HG03108 (cell line): ENCODE results near the gene TNFRSF12A.
A peak's percentile ranks its signal among the peaks of the same experiment; 100 is the strongest.

ENCODE experiments used
- ATAC-seq: cut with Tn5 transposase; IDR thresholded peaks from one replicate; pipeline ENCODE4 v1.9.1; 2021; ENCODE audit warnings: moderate library complexity; ENCODE audit not compliant: unreplicated experiment

Gene TNFRSF12A

GRCh38 chr16:3010510-3010909, 9.7 kb upstream of the TNFRSF12A start:
- ATAC-seq: no peak

DNA sequence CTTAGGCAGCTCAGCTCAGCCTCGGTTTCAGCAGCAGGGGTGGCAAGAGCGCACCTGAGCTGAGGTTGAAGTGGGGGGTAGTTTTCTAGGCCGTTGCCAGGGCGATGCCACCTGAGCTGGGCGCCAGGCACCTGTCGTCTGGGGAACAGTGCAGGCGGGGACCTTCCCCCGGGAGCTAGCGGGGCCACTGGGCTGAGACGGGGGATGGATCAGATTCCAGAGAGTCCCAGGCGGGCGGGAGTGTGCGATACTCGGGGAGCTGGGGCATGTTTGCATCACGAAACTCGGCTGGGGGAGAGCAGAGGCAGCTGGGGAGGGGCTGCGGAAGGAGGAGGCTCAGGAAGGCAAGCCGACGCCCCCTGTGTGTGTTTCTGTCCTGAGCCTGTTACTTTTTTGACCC, 7.9 kb upstream of the TNFRSF12A start:
- ATAC-seq: no peak

- no peak for ATAC-seq
Measured at GRCh38 chr16:3012828-3013420, 7.2 kb upstream of the TNFRSF12A start, which contains the start of gene CLDN9. Gene CLDN9 (plus strand): TSS chr16:3012923. CDS start chr16:3013363, 440 bp downstream.

DNA sequence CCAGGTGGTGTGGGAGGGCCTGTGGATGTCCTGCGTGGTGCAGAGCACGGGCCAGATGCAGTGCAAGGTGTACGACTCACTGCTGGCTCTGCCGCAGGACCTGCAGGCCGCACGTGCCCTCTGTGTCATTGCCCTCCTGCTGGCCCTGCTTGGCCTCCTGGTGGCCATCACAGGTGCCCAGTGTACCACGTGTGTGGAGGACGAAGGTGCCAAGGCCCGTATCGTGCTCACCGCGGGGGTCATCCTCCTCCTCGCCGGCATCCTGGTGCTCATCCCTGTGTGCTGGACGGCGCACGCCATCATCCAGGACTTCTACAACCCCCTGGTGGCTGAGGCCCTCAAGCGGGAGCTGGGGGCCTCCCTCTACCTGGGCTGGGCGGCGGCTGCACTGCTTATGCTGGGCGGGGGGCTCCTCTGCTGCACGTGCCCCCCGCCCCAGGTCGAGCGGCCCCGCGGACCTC, 6.6 kb upstream of the TNFRSF12A start:
- no peak for ATAC-seq

DNA sequence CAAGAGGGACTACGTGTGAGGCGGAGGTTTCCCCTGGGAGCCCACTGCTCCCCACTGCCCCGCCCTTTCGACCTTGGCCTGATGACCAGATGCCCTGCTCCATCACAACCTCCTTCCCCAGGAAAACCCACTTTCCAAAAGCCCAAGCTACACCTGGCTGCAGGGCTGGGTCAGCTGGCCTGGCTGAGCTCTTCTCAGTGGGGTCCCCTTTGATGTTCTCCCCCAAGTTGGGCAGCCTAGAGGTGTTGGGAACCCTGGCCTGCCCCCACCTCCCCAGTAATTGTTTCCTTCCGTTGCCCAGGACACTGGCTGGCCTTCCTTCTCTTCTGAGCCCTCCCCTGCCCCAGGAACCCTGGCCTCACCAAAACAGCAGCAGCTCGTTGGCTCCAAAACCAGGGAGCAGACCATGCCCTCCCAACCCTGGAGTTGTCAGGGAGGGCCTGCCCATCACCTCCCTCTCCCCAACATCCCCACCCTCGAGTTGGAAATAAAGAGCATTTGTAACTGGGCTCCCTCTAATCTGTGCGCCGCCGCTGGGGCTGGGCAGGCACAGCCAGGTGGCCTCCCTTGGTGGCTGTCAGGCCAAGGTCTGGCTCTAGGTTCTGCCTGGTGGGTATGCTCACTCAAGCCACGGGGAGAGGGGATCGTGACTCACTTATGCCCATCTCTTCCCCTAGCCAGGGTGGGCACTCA, 6.0 kb upstream of the TNFRSF12A start:
- no peak for ATAC-seq

DNA sequence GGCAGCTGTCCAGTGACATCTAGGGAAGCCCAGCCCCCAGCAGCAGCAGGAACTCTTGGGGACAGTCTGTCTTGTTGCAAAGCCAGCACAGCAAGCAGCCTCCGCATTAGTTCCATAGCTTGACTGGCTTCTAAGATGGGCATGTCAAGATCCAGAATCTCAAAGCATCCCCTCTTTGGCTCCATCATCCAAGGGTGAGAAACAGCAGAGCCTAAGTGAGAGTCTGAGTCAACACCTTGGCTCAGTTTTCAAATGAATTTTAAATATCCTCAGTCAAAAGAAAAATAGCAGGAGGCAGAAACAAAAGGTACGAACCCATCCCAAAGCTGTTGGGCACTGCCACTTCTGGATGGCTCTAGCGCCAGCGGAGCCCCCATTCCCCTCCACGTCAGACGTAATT, 5.2 kb upstream of the TNFRSF12A start:
- no peak for ATAC-seq

GRCh38 chr16:3015865-3016521, 4.2 kb upstream of the TNFRSF12A start:
- no peak for ATAC-seq

DNA sequence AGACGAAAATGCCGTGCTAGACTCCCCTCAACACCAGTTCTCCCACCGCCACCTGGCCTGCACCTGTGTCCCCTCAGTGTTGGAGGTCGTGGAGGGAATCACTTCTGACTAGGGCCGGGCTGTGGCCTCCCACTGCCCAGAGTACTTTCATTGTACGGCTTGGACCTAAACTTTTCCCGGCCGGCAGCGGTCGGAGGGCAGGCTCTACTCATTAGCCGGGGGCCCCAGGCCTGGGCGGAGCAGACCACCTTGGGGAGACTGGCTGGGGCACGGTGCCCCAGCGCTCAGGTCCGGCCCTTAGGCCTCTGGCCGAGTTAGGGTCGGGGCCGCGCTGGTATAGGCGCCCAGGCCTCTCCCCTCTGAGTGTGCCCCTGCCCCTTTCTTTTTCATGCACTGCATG, 2.8 kb upstream of the TNFRSF12A start:
- no peak for ATAC-seq

DNA sequence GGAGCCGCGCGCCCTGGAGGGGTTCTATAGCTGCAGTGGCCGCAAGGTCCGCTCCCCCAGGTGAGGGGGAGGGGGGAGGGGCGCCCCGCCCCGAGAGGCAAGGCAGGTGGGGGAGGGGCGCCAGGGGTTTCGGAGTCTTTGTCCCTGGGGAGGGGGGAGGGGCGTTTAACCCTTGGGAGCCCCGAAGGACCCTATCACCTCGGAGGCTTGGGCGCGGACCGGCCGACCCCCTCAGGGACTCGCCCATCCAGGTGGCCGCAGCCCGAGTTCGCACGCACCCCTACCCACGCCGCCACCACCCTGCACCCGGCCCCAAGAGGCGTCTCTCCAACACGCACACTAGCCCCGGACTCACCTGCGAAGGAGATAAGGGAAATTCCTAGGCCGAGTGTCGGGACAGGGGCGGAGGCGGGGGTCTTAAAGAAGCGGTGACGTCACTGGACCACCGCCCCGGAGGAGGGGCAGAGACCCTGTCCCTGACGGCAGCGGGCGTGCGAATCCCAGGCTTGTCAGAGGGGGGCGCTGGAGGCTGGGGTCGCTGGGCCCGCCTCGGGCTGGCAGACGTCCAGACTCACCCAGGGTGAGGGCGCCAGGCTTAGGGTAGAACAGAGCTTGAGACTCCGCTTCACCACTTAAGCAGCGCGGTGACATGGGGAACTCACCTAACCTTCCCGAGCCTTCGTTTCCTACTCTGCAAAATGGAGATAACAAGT, 2.2 kb upstream of the TNFRSF12A start, which contains the start of gene CLDN6:
TSS of gene CLDN6 (minus strand) at position 390 of the 713 bp plus-strand sequence. CDS start 2,162 bp downstream, outside the sequence.
- no peak for ATAC-seq

- ATAC-seq: no peak
Measured at GRCh38 chr16:3019594-3020246, 448 bp upstream of the TNFRSF12A start.

DNA sequence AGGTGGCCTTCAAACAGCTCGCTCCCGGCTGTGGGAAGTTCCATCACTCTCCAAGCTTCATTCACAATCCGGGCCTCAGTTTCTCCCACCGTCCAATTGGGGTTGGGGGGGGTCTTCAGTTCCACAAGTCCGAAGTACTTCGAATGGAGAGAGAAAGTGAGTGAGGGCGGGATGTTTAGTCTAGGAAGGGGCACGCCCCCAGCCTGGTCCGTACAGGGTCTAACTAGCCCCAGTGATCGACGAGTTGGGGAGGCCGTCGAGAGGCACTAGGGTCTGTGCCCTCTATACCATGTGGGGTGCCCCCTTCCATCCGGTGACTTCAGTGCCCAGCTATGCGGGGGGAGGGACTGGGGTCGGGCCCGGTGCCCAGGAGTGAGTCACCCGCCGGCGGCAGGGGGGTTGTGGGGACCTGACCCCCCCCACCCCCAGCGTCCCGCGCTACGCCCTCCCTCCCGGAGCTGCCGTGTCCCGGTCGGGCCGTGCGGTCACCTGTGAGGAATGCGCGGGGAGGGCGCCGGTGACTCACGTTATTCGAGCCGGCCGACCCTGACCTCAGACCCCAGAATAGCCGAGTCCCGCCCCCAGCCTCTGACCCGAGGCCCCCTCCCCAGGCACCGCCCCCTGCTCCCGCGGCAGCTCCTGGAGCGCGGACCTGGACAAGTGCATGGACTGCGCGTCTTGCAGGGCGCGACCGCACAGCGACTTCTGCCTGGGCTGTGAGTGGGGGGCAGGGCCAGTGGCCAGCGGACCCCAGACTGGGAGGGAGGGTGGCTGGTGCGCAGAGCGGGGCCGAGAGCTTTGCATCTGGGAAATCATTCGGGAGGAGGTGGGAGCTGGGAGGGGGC, 658 bp downstream of the TNFRSF12A start:
- no peak for ATAC-seq

DNA sequence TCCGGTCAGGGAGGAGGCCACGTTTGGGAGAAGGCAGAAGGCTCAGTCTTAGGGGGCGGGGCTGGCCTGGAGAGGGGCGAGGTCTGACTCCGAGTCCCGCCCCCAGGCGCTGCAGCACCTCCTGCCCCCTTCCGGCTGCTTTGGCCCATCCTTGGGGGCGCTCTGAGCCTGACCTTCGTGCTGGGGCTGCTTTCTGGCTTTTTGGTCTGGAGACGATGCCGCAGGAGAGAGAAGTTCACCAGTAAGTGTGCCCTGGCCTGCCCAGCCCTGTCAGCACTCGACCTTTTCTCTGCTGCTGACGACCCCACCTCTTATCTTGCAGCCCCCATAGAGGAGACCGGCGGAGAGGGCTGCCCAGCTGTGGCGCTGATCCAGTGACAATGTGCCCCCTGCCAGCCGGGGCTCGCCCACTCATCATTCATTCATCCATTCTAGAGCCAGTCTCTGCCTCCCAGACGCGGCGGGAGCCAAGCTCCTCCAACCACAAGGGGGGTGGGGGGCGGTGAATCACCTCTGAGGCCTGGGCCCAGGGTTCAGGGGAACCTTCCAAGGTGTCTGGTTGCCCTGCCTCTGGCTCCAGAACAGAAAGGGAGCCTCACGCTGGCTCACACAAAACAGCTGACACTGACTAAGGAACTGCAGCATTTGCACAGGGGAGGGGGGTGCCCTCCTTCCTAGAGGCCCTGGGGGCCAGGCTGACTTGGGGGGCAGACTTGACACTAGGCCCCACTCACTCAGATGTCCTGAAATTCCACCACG, 1.5 kb downstream of the TNFRSF12A start:
- no peak for ATAC-seq

DNA sequence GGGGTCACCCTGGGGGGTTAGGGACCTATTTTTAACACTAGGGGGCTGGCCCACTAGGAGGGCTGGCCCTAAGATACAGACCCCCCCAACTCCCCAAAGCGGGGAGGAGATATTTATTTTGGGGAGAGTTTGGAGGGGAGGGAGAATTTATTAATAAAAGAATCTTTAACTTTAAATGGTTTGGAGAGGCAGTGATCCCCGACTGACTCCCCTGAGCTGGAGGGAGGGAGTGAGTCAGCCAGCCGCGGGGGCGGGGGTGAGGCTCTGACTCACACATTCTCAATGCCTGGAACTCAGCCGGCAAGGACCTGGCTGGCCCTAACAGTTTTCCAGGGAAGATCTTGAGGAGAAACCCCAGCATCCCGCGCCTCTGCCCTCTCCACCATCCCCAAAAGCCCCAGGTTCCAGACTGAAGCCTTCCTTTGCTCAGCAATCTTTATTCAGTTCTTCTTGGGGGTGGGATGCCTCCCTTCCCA, 2.1 kb downstream of the TNFRSF12A start:
- ATAC-seq: no peak

GRCh38 chr16:3022684-3023414, 2.7 kb downstream of the TNFRSF12A start:
- ATAC-seq: no peak

DNA sequence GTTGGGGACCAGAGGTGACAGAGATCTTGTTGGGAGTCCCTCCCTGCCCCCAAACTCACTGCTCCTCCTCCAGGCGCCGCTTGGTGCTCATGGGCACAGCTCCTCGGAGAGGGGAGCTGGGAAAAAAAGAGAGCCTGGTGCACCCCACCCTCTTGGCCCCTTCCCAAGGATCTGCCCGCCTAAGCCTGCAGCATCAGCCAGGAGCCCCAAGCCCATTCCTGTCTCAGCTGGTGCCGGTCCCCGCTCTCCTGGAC, 3.2 kb downstream of the TNFRSF12A start:
- ATAC-seq: no peak

DNA sequence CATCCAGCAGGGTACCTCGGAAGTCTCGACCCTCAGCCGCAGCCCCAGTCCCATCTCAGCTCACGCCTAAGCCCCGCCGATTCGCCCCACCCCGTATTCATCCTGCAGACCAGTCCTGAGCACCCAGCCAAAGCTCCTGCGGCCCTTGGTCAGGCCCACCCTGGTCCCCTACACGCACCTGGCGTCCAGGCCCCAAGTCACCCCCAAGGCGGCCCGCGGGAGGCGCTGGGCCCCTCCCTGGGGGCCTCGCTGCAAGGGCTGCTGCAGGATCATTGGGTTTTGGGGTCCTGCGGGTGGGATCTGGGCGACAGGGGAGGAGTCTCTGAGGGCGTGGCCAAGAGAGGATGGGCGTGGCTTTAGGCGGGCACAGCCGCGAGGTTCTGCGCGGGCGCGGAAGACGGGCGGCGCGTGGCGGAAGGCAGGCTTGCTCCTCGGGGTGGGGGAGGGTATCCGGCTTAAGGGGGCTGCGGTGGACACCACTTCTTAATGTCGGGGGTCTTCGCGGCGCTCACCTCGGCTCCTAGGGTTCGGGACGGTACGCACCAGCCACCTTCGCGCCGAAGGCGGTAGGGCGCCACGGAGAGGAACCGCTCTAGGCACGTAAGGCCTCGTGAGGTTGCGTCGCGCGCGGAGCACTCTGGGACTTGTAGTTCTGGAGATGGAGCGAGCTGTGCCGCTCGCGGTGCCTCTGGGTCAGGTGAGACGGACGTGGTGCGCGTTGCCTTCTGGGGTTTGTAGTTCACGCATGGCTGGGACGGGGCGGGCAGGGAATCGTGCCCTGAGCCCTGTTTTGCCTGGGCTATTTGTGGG, 3.7 kb downstream of the TNFRSF12A start, which contains the start of the genes HCFC1R1 and THOC6:
TSS of gene HCFC1R1 (minus strand) at position 274 of the 810 bp plus-strand sequence. CDS start at position 273, 1 bp downstream.
TSS of gene THOC6 (plus strand) at position 367 of the 810 bp plus-strand sequence. CDS start at position 659, 292 bp downstream.
- ATAC-seq: peak; percentile 48
